Naive B cell (primary cell): Measurements from ENCODE around the gene ULBP2. TPM values are rescaled to one million over a fixed set of nuclear protein-coding genes. Genes with fewer than 3 reads are reported as not detected.
"Not testable (repeated sequence)": the region's sequence is repeated elsewhere in the genome, so short reads cannot be mapped to it uniquely, and the experiment has no call there.

Source experiments
- ATAC-seq, 2 donors: fragments of 150-1000 bp; cut with Tn5 transposase; 2 replicates each; pipeline ENCODE4 v1.10.0; 2021; ENCODE audit warnings: low read depth in 2 of 2, mild to moderate bottlenecking in 2 of 2, moderate library complexity in 2 of 2
- DNase-seq: peaks from one replicate; pipeline ENCODE4 v3.0.0; 2022
- H3K27ac Mint-ChIP-seq, 6 donors: one replicate each; pipeline ENCODE4 v1.8.0; 2020 to 2022; ENCODE audit warnings: mild to moderate bottlenecking in 6 of 6, mixed read lengths in 6 of 6, moderate library complexity in 5 of 6, inconsistent platforms in 2 of 6
- H3K27me3 Mint-ChIP-seq, 3 donors: one replicate each; pipeline ENCODE4 v1.8.0; 2021 to 2022; ENCODE audit warnings: mixed read lengths in 3 of 3, mild to moderate bottlenecking in 1 of 3
- H3K36me3 Mint-ChIP-seq, 2 donors: one replicate each; pipeline ENCODE4 v1.8.0; 2020 to 2022; ENCODE audit warnings: mixed read lengths in 2 of 2, inconsistent platforms in 1 of 2, mild to moderate bottlenecking in 1 of 2
- H3K4me1 Mint-ChIP-seq, 3 donors: one replicate each; pipeline ENCODE4 v1.8.0; 2020 to 2022; ENCODE audit warnings: mixed read lengths in 3 of 3, inconsistent platforms in 1 of 3, mild to moderate bottlenecking in 1 of 3, moderate library complexity in 1 of 3
- H3K4me3 Mint-ChIP-seq, 8 donors: one replicate each; pipeline ENCODE4 v1.8.0; 2020 to 2022; ENCODE audit warnings: mild to moderate bottlenecking in 8 of 8, mixed read lengths in 8 of 8, moderate library complexity in 8 of 8, inconsistent platforms in 2 of 8
- H3K9me3 Mint-ChIP-seq, 7 donors: one replicate each; pipeline ENCODE4 v1.8.0; 2020 to 2022; ENCODE audit warnings: mixed read lengths in 7 of 7, mild to moderate bottlenecking in 5 of 7, inconsistent platforms in 2 of 7, moderate library complexity in 1 of 7
- polyA plus RNA-seq, 6 donors: library from polyadenylated mRNA; unstranded; fragments of 300-500 nt; fragmentation: Illumina TruSeq; gene quantifications; one replicate each; pipeline ENCODE4 v1.2.3, GENCODE V29; 2021; ENCODE audit warnings: low read depth in 6 of 6

The ULBP2 gene
- polyA plus RNA-seq, 6 donors from 2014 or later = not detected

DNA sequence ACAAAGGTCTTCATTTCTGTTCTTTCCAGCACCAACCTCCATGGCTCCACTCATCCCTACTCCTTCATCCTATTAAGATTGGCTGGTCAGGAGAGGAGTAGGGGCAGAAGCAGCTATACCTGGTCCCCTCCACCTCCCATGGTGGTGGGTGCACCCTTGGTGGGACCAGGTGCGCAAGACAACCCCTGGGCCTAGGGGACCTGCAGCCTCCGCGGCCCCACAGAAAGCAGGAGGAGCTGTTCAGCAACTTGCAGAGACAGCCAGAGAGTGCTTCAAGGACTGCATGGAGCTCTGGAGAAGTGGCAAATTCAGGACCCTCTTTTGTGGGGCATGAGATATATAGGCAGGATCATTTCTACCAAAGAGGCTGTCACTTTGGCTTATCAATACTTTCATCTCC, 9.8 kb downstream of the ULBP2 start:
- no peak for ATAC-seq
- DNase-seq = no peak
- Mint-ChIP-seq H3K9me3 (peaks cover 0 to 3% (median 0%) of the 10 kb centered on the region in 7 donors), H3K36me3 (no peaks in the 10 kb centered on the region), H3K4me1 (peaks cover 5 to 14% (median 9%) of the 10 kb centered on the region in 3 donors), H3K4me3 (no peak overlapping the region), H3K27ac (no peak overlapping the region), H3K27me3 (peaks cover 75 to 81% (median 77%) of the 10 kb centered on the region in 3 donors)

DNA sequence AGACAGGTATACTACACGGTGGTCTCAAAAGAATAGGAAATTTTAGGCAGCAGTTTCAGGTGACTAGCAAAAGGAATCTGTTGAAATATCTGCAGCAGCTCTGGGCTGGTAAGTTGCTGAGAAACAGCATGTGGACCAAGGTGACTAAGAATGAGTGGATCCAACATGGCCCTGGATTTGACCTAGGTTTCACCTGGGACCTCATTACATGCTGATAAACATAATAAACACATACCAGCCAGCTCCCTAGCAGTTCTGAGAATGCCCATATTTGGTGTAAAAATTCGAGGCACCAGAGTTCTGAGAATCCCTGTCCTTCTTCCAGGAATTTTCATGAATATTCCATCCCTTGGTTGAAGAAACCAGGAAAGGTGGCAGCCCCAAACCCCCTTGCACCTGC, 11.6 kb downstream of the ULBP2 start:
- not testable (repeated sequence) for H3K36me3 Mint-ChIP-seq, ATAC-seq, DNase-seq, H3K9me3 Mint-ChIP-seq, H3K27ac Mint-ChIP-seq
- H3K4me1 Mint-ChIP-seq = peaks cover 5 to 14% (median 9%) of the 10 kb centered on the region in 3 donors
- H3K27me3 Mint-ChIP-seq = peaks cover 70 to 76% (median 70%) of the 10 kb centered on the region in 3 donors
- H3K4me3 Mint-ChIP-seq = peak overlapping the region in 2 of 8 donors; percentile 36 to 67

DNA sequence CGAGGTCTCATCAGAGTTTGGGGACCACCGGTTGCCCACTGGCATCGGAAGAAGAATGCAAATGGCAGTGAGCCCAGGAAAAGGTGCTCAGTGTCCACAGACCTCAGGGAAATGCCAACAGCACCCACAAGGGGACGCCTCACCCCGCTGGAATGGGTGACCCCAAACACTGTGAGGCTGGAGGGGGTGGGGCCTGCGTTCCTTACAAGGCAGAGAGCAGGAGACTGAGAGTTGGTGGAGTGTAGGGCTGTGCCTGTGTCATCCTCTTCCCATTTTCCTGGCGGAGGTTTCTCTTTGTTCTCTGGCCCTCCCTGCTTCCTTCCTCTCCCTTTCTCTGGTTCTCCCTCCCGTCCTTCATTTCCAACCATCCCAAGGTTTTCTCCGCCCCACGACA, 12.1 kb downstream of the ULBP2 start:
- Mint-ChIP-seq H3K27ac (peak overlapping the region in 1 of 6 donors; percentile 59), H3K4me1 (peaks cover 5 to 14% (median 9%) of the 10 kb centered on the region in 3 donors), H3K4me3 (peak overlapping the region in 1 of 8 donors; percentile 67), H3K27me3 (peaks cover 69 to 78% (median 71%) of the 10 kb centered on the region in 3 donors)
- not testable (repeated sequence) for H3K36me3 Mint-ChIP-seq, DNase-seq, H3K9me3 Mint-ChIP-seq
- peak; percentile 80 to 84 for ATAC-seq

DNA sequence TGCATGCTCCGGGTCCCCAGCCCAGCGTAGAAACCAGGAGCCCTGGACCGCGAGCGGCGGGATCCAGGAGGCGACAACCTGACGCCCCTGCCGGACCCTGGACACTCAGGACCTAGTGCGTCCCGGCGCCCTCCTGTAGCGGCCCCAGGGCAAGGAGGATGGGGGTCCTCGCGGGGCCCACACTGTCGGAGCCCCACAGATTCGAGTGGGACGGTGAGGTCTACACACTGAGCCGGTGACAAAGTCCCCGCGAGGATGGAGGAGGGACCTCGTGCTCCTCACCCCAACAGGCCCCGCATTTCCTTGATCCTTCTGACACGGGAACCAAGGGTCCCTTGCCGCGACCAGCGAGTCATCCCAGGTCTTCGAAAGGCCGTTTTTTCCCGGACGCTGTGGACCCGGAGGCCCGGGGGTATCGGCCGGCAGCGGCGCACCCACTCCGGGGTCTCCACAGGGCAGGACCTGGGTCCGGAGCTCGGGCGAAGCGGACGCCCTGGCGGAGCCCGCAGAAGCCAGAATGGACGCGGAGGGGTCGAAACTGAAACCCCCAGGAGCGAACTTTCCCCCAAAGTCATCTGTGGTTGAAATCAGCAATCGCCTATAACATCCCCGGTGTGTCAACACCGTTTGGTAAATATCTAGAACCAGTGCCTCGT, 12.6 kb downstream of the ULBP2 start:
- not testable (repeated sequence) for H3K9me3 Mint-ChIP-seq, H3K27ac Mint-ChIP-seq, H3K36me3 Mint-ChIP-seq, DNase-seq
- Mint-ChIP-seq H3K27me3 (peaks cover 71 to 80% (median 72%) of the 10 kb centered on the region in 3 donors), H3K4me1 (peaks cover 5 to 14% (median 9%) of the 10 kb centered on the region in 3 donors), H3K4me3 (peak overlapping the region in 3 of 8 donors; percentile 36 to 90 (median 72))
- ATAC-seq = peak; percentile 46 to 64

DNA sequence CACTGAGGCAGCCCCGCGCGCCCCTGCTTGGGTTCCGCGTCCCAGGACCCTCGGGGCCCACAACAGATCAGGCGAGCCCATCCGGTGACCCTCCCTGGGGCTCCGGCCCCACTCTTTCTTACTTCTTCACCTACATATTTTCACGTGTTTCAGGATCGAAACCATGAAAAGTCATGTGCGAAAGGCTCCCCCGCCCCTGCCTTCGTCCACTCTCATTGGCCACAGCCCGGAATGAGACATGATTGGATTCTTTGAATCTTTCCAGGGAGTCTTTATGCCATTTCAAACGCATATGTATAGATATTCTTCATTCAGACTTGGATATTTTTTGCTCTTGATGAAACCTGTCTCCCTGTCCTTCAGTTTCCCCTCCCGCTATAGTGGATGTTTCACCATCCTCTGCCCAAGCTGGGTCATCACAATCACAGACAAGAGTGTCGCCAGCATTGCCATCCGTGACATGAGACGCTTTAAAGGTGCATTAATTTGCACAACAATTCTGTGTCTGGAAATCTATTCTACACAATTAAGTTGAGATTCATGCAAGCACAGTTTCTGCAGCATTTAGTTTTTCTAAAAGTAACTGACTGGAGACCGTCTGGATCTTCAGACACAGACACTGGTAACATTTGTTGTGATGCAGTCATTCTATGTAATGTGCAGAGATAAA, 13.3 kb downstream of the ULBP2 start:
- H3K36me3 Mint-ChIP-seq, ATAC-seq, H3K9me3 Mint-ChIP-seq, DNase-seq: not testable (repeated sequence)
- H3K4me1 Mint-ChIP-seq = peaks cover 5 to 14% (median 9%) of the 10 kb centered on the region in 3 donors
- H3K27ac Mint-ChIP-seq = peak overlapping the region in 2 of 6 donors; percentile 20 to 26
- H3K27me3 Mint-ChIP-seq = peaks cover 71 to 80% (median 72%) of the 10 kb centered on the region in 3 donors
- peak overlapping the region in 6 of 8 donors; percentile 64 to 90 (median 74) for H3K4me3 Mint-ChIP-seq

DNA sequence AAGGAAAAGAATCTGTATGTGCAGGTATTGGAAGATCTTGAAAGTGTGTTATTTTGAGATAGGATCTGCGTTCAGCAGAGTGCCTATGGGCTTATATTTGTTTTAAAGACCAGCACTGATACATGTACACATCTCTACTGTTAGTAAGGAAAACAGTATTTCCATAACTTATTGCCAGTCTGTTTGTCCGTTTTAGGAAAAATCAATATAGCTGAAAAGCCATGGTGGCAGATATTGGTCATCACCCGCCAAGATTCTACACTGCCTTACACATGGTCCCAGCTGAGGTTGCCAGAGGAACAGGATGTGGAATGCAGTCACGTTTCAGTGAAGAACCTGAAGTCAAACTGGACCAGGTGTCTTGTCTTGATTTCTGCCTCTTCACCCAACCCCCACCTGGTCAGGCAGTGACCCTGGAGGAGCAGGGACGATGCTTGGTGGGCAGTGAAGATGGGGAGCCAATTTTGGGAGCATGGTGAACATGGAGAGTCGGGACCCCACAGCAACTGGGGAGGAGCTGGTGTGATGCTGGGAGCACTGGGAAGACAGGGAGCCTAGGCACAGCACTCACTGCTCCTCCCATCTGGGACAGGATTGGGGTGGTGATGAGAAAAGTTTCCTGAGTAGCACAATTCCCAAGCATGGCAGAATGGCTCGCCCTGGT, 14.0 kb downstream of the ULBP2 start:
- not testable (repeated sequence) for H3K9me3 Mint-ChIP-seq, H3K36me3 Mint-ChIP-seq, ATAC-seq, DNase-seq, H3K27ac Mint-ChIP-seq
- H3K27me3 Mint-ChIP-seq = peaks cover 71 to 80% (median 74%) of the 10 kb centered on the region in 3 donors
- H3K4me1 Mint-ChIP-seq = peaks cover 5 to 14% (median 9%) of the 10 kb centered on the region in 3 donors
- peak overlapping the region in 4 of 8 donors; percentile 16 to 90 (median 73) for H3K4me3 Mint-ChIP-seq

DNA sequence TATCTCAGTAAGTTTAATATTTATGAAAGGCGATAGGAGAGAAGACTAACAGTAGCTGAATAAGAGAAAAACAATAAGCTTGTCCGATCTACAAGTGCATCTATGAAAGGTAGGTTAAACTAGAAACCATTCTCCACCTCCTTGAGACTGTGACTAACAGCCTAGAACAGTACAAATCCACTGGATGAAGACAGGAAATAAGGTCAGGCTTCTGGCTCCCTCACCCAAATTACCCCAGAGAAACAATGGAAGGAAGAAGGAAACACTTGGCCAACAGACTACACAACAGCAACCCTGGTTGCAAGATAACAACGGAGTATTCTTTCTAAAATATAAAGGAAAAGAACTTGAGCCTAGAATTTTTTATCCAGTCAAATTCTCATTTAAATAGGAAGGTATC, 16.3 kb downstream of the ULBP2 start:
- Mint-ChIP-seq H3K4me1 (peaks cover 14 to 19% (median 15%) of the 10 kb centered on the region in 3 donors), H3K27me3 (peaks cover 67 to 80% (median 72%) of the 10 kb centered on the region in 3 donors)
- not testable (repeated sequence) for ATAC-seq, H3K4me3 Mint-ChIP-seq, H3K27ac Mint-ChIP-seq, DNase-seq, H3K9me3 Mint-ChIP-seq, H3K36me3 Mint-ChIP-seq

DNA sequence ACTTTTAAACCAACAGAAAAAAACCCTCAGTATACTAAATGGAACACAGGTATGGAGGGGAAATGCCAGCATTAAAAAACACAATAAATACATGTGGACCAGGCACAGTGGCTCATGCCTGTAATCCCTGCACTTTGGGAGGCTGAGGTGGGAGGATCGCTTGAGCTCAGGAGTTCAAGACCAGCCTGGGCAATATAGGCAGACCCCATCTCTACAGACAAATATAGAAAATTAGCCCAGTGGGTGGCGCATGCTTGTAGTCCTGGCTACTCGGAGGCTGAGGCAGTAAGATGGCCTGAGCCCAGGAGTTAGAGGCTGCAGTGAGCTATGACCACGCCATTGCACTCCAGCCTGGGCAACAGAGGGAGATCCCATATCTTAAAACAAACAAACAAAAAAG, 18.0 kb downstream of the ULBP2 start:
- H3K4me1 Mint-ChIP-seq = peaks cover 25 to 31% (median 29%) of the 10 kb centered on the region in 3 donors
- H3K4me3 Mint-ChIP-seq = peak overlapping the region in 1 of 8 donors; percentile 38
- ATAC-seq, H3K27ac Mint-ChIP-seq, H3K36me3 Mint-ChIP-seq, DNase-seq, H3K9me3 Mint-ChIP-seq: not testable (repeated sequence)
- peaks cover 78 to 89% (median 87%) of the 10 kb centered on the region in 3 donors for H3K27me3 Mint-ChIP-seq

DNA sequence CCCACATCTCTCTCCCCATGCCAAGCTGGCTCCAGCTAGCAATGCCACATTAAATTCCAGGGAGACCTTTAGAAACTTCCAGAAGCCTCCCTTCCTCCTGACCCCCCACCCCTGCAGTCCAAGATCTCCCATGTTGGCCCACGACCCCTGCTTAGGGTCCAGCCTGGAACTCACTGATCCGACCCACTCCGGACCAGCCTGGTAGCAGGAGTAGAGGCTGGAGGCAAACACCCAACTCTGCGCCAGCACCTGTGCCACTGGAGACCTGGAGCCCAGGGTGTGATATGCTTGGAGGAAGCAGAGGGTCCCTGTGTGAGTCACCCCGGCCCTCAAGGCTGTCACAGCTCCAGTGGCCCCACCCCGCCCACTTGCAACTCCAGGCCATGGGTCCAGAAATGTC, 18.7 kb downstream of the ULBP2 start:
- Mint-ChIP-seq H3K36me3 (peaks cover 0 to 14% of the 10 kb centered on the region in 2 donors), H3K4me3 (no peak overlapping the region), H3K4me1 (peaks cover 27 to 32% (median 31%) of the 10 kb centered on the region in 3 donors), H3K9me3 (peaks cover 0 to 7% (median 0%) of the 10 kb centered on the region in 7 donors), H3K27ac (no peak overlapping the region), H3K27me3 (peaks cover 78 to 89% (median 87%) of the 10 kb centered on the region in 3 donors)
- no peak for DNase-seq
- no peak for ATAC-seq

DNA sequence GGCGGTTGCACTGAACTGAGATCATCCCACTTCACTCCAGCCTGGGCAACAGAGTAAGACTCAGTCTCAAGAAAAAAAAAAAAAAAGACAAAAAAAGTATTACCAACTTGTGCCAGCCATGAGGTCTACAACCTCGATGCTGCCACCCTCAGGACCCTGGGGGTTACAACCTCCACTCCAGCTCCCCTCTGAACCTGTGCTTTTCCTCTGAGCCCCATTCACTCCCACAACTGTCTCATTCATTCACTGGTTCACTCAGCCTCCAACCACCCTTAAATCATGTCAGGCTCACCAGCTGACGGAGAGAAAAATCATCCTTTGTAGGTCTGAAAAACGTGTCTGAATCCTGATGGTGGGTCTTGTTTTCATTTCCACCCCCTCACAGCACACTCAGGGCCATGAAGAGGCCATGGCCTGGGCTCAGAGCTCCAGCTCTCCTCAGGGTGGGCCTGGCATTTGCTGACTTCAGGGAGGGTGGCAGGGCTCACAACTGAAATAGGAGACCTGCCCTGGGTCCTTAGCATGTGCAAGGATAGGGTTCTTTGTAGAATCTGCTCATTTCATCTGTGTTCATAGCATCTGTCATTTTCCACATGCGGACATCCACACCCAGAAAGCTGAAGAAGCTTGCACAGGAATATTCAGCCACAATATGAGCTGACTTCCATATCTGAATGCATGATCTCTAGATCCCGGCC, 20.1 kb downstream of the ULBP2 start:
- Mint-ChIP-seq H3K27ac (peak overlapping the region in 2 of 6 donors; percentile 3 to 63), H3K36me3 (peaks cover 0 to 15% of the 10 kb centered on the region in 2 donors), H3K9me3 (peaks cover 0 to 6% (median 0%) of the 10 kb centered on the region in 7 donors), H3K4me1 (peaks cover 31 to 38% (median 36%) of the 10 kb centered on the region in 3 donors), H3K4me3 (peak overlapping the region in 2 of 8 donors; percentile 12 to 65), H3K27me3 (peaks cover 76 to 86% (median 85%) of the 10 kb centered on the region in 3 donors)
- ATAC-seq = peak; percentile 19 to 21
- no peak for DNase-seq

DNA sequence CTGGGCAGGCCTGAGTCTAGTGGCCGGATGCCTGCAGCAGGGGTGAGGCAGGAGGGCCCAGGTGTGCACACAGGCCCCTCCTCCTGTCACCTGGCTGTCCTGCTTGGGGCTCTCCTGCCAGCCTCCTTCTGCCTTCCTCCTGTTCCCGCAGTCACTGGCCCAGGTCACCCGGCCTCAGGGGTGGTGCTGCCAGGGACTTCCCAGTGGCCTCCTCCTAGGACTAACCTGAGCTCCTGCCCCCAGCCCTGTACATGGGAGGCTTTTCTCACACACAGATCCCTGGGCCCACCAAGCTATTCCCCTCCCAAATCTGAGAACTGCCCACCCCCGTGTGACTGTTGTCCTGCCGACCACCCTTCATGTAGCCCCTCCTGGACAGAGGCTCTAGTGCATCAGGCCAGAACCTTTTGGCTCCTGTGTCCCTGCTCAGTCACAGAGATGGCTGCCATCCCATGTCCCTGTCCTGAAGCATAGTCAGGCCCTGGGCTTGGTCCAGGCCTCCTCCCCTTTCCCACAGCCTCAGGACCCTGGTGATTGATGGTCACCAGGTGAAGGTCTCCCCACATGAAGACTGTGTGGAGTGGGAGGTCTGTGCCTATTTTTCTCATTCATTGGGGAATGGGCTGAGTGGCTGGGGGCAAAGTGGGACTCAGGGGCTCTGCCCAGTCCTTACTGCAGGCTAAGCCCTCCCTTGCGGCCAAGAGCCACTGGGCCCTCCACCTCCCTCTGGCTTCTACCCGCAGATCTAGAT, 20.8 kb downstream of the ULBP2 start:
- Mint-ChIP-seq H3K27me3 (peaks cover 84 to 92% (median 92%) of the 10 kb centered on the region in 3 donors), H3K4me3 (peak overlapping the region; percentile 81 to 98 (median 94)), H3K9me3 (peaks cover 0 to 6% (median 0%) of the 10 kb centered on the region in 7 donors), H3K4me1 (peaks cover 31 to 38% (median 36%) of the 10 kb centered on the region in 3 donors), H3K27ac (peak overlapping the region in 3 of 6 donors; percentile 57 to 90 (median 85)), H3K36me3 (peaks cover 0 to 15% of the 10 kb centered on the region in 2 donors)
- DNase-seq = no peak
- no peak for ATAC-seq

DNA sequence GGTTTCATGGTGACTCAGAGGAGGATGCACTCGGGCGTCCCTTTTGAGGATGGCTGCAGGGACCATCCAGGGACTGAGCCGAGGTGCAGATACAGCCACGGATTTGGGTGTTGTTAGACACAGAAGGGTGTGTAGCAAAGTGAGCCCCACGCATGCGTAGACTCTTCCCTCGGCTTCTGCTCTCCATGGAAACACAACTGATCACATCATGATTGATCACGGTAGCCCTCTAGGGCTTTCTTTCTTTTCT, 21.3 kb downstream of the ULBP2 start:
- H3K4me3 Mint-ChIP-seq = peak overlapping the region; percentile 81 to 98 (median 94)
- DNase-seq = no peak
- H3K36me3 Mint-ChIP-seq = peaks cover 0 to 15% of the 10 kb centered on the region in 2 donors

More for the DNA sequence above, 21.3 kb downstream of the ULBP2 start:
- H3K27me3 Mint-ChIP-seq = peaks cover 85 to 93% (median 92%) of the 10 kb centered on the region in 3 donors
- peak in 1 of 2 donors; percentile 1 for ATAC-seq
- peak overlapping the region in 5 of 6 donors; percentile 57 to 92 (median 85) for H3K27ac Mint-ChIP-seq
- H3K9me3 Mint-ChIP-seq = peaks cover 0 to 6% (median 0%) of the 10 kb centered on the region in 7 donors
- peaks cover 31 to 38% (median 36%) of the 10 kb centered on the region in 3 donors for H3K4me1 Mint-ChIP-seq
